Thoracic aorta (tissue), 2 donors: ENCODE data around the gene TTYH3. TPM values are rescaled to one million over a fixed set of nuclear protein-coding genes. Genes with fewer than 3 reads are reported as not detected.

Experiments used
- ATAC-seq: fragments of 150-250 bp; one replicate; pipeline ENCODE4 v1.8.0; 2017; ENCODE audit warnings: low read depth; ENCODE audit not compliant: insufficient number of reproducible peaks, low FRiP score
- DNase-seq: peaks from one replicate; pipeline ENCODE4 v3.0.0-alpha.2; 2020; ENCODE audit warnings: low spot score
- H3K27ac ChIP-seq, 2 donors: fragments of 200-600 bp; sonication (generic); 1 replicate in 1 of 2; 2 replicates in 1 of 2; pipeline ENCODE4 v1.5.1; 2016; ENCODE audit warnings: mild to moderate bottlenecking in 2 of 2, moderate library complexity in 2 of 2
- H3K27me3 ChIP-seq: fragments of 200-600 bp; sonication (generic); replicated peaks from 2 replicates; pipeline ENCODE4 v1.6.0; 2016; ENCODE audit warnings: mild to moderate bottlenecking; ENCODE audit not compliant: insufficient read depth
- H3K36me3 ChIP-seq: fragments of 200-600 bp; sonication (generic); one replicate; pipeline ENCODE4 v1.5.1; 2016
- H3K4me1 ChIP-seq, 2 donors: fragments of 200-600 bp; sonication (generic); 1 replicate in 1 of 2; 2 replicates in 1 of 2; pipeline versions ENCODE4 v1.5.1 to v1.6.0; 2016; ENCODE audit warnings: low read depth in 2 of 2, mild to moderate bottlenecking in 1 of 2; ENCODE audit not compliant: control insufficient read depth in 1 of 2
- H3K4me3 ChIP-seq: fragments of 200-600 bp; sonication (generic); 2 replicates; pipeline ENCODE4 v1.5.1; 2016; ENCODE audit warnings: mild to moderate bottlenecking
- H3K9me3 ChIP-seq: fragments of 200-600 bp; sonication (generic); 2 replicates; pipeline ENCODE4 v1.5.1; 2016
- total RNA-seq, 2 donors: library from RNA; depleted of rRNA; stranded (reverse); fragments of >200 nt; gene quantifications; one replicate each; pipeline versions ENCODE4 v1.1.0 to v1.2.3, GENCODE V29; 2016
- TF ChIP-seq, protein P1 (sequence below): fragments of 200-600 bp; sonication (generic); IDR thresholded peaks from one replicate; pipeline ENCODE4 v1.5.1; 2019; ENCODE audit warnings: antibody characterized with exemption

The TTYH3 gene
- total RNA-seq, 2 donors from 2014 or later: 58.6 to 69.3 TPM

DNA sequence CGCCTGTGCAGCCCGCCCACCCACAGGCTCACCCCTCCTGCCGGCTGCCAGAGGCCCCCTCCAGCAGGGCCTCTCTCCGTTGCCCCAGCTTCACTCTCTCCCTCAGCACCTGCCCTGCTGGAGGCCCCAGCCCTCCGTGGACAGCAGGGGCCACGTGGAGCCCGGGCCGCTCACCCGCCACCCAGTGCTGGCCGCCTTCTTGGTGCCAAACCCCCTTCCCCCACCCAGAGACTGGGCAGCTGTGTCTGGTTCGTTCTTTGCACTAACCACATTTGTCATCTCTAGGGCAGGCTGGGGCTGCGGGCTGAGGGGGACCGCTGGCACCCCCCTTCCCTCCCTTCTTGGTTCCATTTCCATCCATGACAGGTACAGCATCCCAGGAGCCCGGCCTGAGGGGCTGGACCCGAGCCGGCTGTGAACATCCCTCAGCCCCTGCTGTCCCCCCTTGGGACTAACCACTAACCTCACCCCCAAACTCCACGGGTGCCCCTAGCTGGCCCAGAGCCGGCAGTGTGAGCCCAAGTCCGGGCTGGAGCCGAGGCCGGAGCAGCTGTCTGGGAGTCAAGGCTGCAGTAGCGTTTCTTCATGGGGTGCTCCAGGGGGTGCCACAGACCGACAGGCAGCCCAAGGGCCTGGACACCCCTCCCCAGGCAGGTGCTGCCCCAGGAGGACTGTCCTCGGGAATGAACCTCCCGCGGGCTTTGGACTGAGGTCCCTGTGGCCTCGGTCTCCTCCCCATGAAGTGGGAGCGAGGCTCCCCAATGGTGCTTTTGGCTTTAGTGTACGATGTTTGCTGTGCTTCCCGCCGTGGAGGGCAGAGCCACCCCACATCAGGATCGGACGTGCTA lies 30.7 kb downstream of the TTYH3 start:
- Histone ChIP-seq H3K4me1 (no peaks in the 10 kb centered on the region), H3K27me3 (no peaks in the 10 kb centered on the region), H3K36me3 (peaks cover 24% of the 10 kb centered on the region), H3K27ac (no peak overlapping the region), H3K4me3 (no peak overlapping the region), H3K9me3 (no peaks in the 10 kb centered on the region)
- no peak for DNase-seq
- ATAC-seq: no peak
- TF ChIP-seq, protein P1, sequence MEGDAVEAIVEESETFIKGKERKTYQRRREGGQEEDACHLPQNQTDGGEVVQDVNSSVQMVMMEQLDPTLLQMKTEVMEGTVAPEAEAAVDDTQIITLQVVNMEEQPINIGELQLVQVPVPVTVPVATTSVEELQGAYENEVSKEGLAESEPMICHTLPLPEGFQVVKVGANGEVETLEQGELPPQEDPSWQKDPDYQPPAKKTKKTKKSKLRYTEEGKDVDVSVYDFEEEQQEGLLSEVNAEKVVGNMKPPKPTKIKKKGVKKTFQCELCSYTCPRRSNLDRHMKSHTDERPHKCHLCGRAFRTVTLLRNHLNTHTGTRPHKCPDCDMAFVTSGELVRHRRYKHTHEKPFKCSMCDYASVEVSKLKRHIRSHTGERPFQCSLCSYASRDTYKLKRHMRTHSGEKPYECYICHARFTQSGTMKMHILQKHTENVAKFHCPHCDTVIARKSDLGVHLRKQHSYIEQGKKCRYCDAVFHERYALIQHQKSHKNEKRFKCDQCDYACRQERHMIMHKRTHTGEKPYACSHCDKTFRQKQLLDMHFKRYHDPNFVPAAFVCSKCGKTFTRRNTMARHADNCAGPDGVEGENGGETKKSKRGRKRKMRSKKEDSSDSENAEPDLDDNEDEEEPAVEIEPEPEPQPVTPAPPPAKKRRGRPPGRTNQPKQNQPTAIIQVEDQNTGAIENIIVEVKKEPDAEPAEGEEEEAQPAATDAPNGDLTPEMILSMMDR: no peak

DNA sequence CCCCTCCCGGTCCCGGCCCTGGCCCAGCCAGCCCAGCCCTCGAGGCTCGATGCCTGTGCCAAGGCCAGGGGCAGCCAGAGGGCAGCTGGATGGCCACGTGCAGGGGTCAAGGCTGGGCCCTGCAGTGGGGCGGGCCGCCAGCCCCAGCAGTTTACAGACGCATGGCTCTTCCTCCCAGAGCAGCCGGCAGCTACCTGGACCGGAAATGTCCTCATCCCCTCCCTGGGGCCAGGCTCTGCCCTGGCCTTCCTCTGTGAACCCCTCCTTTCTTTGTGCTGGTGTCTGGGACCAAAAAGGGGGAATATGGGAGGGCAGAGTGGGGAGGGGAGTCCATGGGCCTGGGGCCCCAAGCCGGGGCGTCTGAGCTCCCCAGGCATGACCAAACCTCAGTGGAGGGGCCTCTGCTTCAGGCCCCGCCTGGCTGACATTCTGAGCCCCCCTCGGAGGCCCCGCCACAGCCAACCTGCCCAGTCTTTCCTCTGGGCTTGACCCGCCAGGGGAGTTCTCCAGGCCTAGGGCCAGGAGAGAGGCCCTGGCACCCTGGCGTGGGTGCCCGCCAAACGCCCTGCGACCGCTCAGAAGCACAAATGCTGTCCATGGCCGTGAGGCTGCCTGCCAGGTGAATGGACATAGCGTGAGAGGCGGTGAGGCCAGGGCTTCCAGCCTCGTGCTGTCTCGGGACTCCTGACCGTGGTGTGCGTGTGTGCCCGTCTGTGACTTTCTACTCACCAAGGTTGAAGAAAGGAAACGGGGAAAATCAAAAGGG lies 31.5 kb downstream of the TTYH3 start:
- no peak for DNase-seq
- no peaks in the 10 kb centered on the region for H3K9me3 ChIP-seq
- H3K4me1 ChIP-seq: no peaks in the 10 kb centered on the region
- peaks cover 16% of the 10 kb centered on the region for H3K36me3 ChIP-seq
- no peak overlapping the region for H3K27ac ChIP-seq
- no peak for ATAC-seq
- TF ChIP-seq, protein P1: no peak
- H3K27me3 ChIP-seq: no peaks in the 10 kb centered on the region
- H3K4me3 ChIP-seq: no peak overlapping the region

DNA sequence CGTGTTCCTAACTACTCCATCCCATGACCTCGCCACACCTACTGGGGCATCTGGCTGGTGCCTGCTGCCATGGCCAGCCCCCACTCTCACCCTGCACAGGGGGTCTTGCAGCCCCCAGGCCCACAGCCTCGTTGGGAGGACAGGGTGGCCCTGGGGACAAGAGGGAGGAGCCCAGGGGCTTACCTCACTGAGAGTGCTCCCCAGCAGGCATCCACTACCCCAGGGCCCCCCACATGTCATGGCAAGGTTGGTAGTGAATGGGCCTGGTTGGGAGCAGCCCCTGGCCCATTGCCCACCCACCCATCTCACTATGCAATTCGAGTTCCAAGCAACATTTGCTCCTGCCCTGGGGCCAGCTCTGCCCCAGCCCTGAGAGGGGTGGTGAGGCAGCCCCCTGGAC lies 32.2 kb downstream of the TTYH3 start:
- Histone ChIP-seq H3K27ac (no peak overlapping the region), H3K27me3 (no peaks in the 10 kb centered on the region), H3K4me3 (no peak overlapping the region), H3K36me3 (peaks cover 14% of the 10 kb centered on the region), H3K9me3 (no peaks in the 10 kb centered on the region), H3K4me1 (no peaks in the 10 kb centered on the region)
- TF ChIP-seq, protein P1: no peak
- no peak for ATAC-seq
- DNase-seq: no peak

DNA sequence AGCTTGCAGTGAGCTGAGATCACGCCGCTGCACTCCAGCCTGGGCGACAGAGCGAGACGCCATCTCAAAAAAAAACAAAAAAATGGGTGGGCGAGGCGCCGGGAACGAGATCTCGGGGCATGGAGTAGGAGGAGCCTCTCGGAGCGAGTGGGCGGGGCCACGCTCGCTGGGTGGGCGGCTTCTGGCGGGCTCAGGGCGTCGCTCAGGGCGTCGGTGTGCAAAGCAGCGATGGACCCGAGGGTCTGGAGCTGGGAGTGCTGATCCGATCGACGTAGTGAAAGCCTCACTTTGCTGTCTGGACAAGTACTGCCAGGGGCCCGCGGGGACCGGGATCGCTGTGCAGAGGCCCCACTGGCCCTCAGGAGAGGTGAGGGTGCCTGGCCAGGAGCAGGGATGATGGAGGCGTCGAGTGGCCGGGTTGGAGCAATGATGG lies 33.6 kb downstream of the TTYH3 start:
- Histone ChIP-seq H3K27me3 (no peaks in the 10 kb centered on the region), H3K4me3 (no peak overlapping the region), H3K27ac (no peak overlapping the region), H3K9me3 (no peaks in the 10 kb centered on the region), H3K36me3 (peaks cover 14% of the 10 kb centered on the region), H3K4me1 (no peaks in the 10 kb centered on the region)
- ATAC-seq: no peak
- no peak for DNase-seq
- TF ChIP-seq, protein P1: no peak

DNA sequence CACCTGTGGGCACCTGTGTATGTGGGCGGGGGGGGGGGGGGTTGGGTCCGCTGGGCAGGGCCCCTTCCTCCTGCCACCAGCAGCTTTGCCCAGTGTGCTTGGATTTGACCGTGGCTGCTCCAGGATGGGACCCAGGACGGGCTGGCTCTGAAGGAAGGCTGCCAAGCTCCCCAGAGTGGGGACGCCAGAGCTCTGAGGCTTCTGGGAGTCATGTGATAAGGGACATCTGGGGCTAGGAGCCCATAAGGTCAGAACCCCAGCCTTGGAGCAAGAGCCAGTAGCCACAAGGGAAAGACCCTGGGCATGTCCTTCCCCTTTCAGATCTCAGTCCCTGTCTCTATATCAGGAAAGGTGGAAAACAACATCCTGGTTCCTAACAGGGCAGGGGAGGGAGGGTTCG lies 34.4 kb downstream of the TTYH3 start:
- H3K36me3 ChIP-seq: peaks cover 14% of the 10 kb centered on the region
- H3K27ac ChIP-seq: no peak overlapping the region
- peaks cover 0 to 3% of the 10 kb centered on the region in 2 donors for H3K4me1 ChIP-seq
- ATAC-seq (no peak), DNase-seq (no peak)
- TF ChIP-seq, protein P1: no peak
- no peaks in the 10 kb centered on the region for H3K9me3 ChIP-seq
- H3K27me3 ChIP-seq: no peaks in the 10 kb centered on the region
- no peak overlapping the region for H3K4me3 ChIP-seq
